22Rv1 (cell line): ENCODE data around the gene MYO7B.

Source experiments
- H3K27ac ChIP-seq: fragments of 450-650 bp; 2 replicates; pipeline ENCODE4 v1.5.1; 2017
- CTCF ChIP-seq: fragments of 450-650 bp; IDR thresholded peaks from 2 replicates; pipeline ENCODE4 v1.5.1; 2017; ENCODE audit warnings: mild to moderate bottlenecking
- ZFX ChIP-seq: fragments of 450-650 bp; IDR thresholded peaks from 2 replicates; pipeline ENCODE4 v1.6.1; 2017; ENCODE audit warnings: antibody characterized with exemption, borderline replicate concordance

MYO7B gene

GRCh38 chr2:127621981-127622431 is 86.5 kb downstream of the MYO7B start:
- no peak for TF ChIP-seq CTCF
- no peak for TF ChIP-seq ZFX
- no peak overlapping the region for H3K27ac ChIP-seq

GRCh38 chr2:127622561-127623387 is 87.3 kb downstream of the MYO7B start:
- TF ChIP-seq CTCF: no peak
- no peak for TF ChIP-seq ZFX
- H3K27ac ChIP-seq: no peak overlapping the region

GRCh38 chr2:127623388-127624319 is 88.2 kb downstream of the MYO7B start:
- no peak overlapping the region for H3K27ac ChIP-seq
- TF ChIP-seq CTCF (no peak), ZFX (no peak)

- TF ChIP-seq ZFX: no peak
- no peak for TF ChIP-seq CTCF
- H3K27ac ChIP-seq: no peak overlapping the region
Observed at GRCh38 chr2:127624320-127624755, 88.9 kb downstream of the MYO7B start.

- H3K27ac ChIP-seq: no peak overlapping the region
- TF ChIP-seq CTCF (no peak), ZFX (no peak)
Observed at GRCh38 chr2:127624756-127625571, 89.5 kb downstream of the MYO7B start.

- no peak overlapping the region for H3K27ac ChIP-seq
- no peak for TF ChIP-seq CTCF
- no peak for TF ChIP-seq ZFX
Observed at GRCh38 chr2:127625572-127625951, 90.1 kb downstream of the MYO7B start.
